Gastroesophageal sphincter (tissue), 4 donors: ENCODE measurements around the gene DEAF1. TPM values are rescaled to one million over a fixed set of nuclear protein-coding genes. Genes with fewer than 3 reads are reported as not detected.

Experiments
- ATAC-seq: fragments of 150-250 bp; one replicate; pipeline ENCODE4 v1.9.1; 2016; ENCODE audit warnings: mild to moderate bottlenecking, moderate library complexity
- H3K27ac ChIP-seq, 4 donors: fragments of 200-600 bp; sonication (generic) in 3 of 4; 1 replicate in 3 of 4; 2 replicates in 1 of 4; pipeline ENCODE4 v1.5.1; 2016 to 2019
- H3K27me3 ChIP-seq: fragments of 200-600 bp; sonication (generic); one replicate; pipeline ENCODE4 v1.5.1; 2019
- H3K36me3 ChIP-seq, 2 donors: fragments of 200-600 bp; sonication (generic); one replicate each; pipeline ENCODE4 v1.5.1; 2019; ENCODE audit warnings: control low read depth in 1 of 2
- H3K4me1 ChIP-seq, 3 donors: fragments of 200-600 bp; sonication (generic); 1 replicate in 2 of 3; 2 replicates in 1 of 3; pipeline ENCODE4 v1.5.1; 2016 to 2019; ENCODE audit warnings: control low read depth in 2 of 3
- H3K4me3 ChIP-seq, 2 donors: fragments of 200-600 bp; sonication (generic); one replicate each; pipeline ENCODE4 v1.5.1; 2019; ENCODE audit warnings: mild to moderate bottlenecking in 1 of 2, moderate library complexity in 1 of 2
- H3K9me3 ChIP-seq, 3 donors: fragments of 200-600 bp; sonication (generic); one replicate each; pipeline ENCODE4 v1.5.1; 2017 to 2019; ENCODE audit warnings: control low read depth in 2 of 3
- CTCF ChIP-seq, 4 experiments: fragments of 200-600 bp in 2 of 4; fragments of 450-650 bp in 2 of 4; sonication (generic) in 1 of 4; IDR thresholded peaks; one replicate each; pipeline ENCODE4 v1.5.1; 2017 to 2019; ENCODE audit warnings: antibody characterized with exemption in 4 of 4, mild to moderate bottlenecking in 2 of 4, moderate library complexity in 2 of 4
- EP300 ChIP-seq: sonication (generic); formaldehyde crosslinking; IDR thresholded peaks from one replicate; pipeline ENCODE4 v1.6.1; 2017; ENCODE audit warnings: antibody characterized with exemption, mild to moderate bottlenecking
- POLR2A ChIP-seq, 2 donors: fragments of 450-650 bp; IDR thresholded peaks; one replicate each; pipeline ENCODE4 v1.6.1; 2017; ENCODE audit warnings: antibody characterized with exemption in 2 of 2, mild to moderate bottlenecking in 2 of 2, moderate library complexity in 1 of 2
- POLR2AphosphoS5 ChIP-seq: sonication (generic); formaldehyde crosslinking; IDR thresholded peaks from one replicate; pipeline ENCODE4 v1.6.1; 2017; ENCODE audit warnings: antibody characterized with exemption
- WGBS, 2 donors: methylation state at CpG; one replicate each; pipeline ENCODE4 v1.1.5; 2018; ENCODE audit warnings: low coverage in 1 of 2; 5-methylcytosine and 5-hydroxymethylcytosine counted together
- total RNA-seq, 4 donors: library from RNA; depleted of rRNA; stranded (reverse); fragments of >200 nt; gene quantifications; one replicate each; pipeline ENCODE4 v1.1.0, GENCODE V29; 2016

Gene DEAF1
- total RNA-seq, 4 donors from 2014 or later, result 19.9 to 45.0 (median 35.0) TPM

GRCh38 chr11:733072-733471 lies 38.0 kb upstream of the DEAF1 start:
- WGBS, 2 donors, result 69% methylated on average over 11 of the region's 20 CpGs; no CpG with 5 or more reads in 1 of the 2 donors
- TF ChIP-seq POLR2AphosphoS5 (no peak), EP300 (no peak), CTCF (IDR thresholded peaks at IDR 0.05) (no peak), POLR2A (IDR thresholded peaks at IDR 0.05) (no peak)
- no peak for ATAC-seq
- Histone ChIP-seq H3K4me3 (no peak overlapping the region), H3K9me3 (no peaks in the 10 kb centered on the region), H3K27ac (no peak overlapping the region), H3K36me3 (no peaks in the 10 kb centered on the region), H3K4me1 (peaks cover 0 to 12% (median 11%) of the 10 kb centered on the region in 3 donors), H3K27me3 (peaks cover 58% of the 10 kb centered on the region)

GRCh38 chr11:729492-730074 lies 34.6 kb upstream of the DEAF1 start:
- 28% methylated on average over 2 of the region's 17 CpGs; no CpG with 5 or more reads in 1 of the 2 donors for WGBS, 2 donors
- Histone ChIP-seq H3K27me3 (peaks cover 93% of the 10 kb centered on the region), H3K27ac (peak overlapping the region in 2 of 4 donors; percentile 69 to 75), H3K4me1 (peaks cover 0 to 41% (median 33%) of the 10 kb centered on the region in 3 donors), H3K36me3 (no peaks in the 10 kb centered on the region), H3K4me3 (no peak overlapping the region), H3K9me3 (no peaks in the 10 kb centered on the region)
- TF ChIP-seq POLR2A (IDR thresholded peaks at IDR 0.05) (no peak), CTCF (IDR thresholded peaks at IDR 0.05) (no peak), EP300 (no peak), POLR2AphosphoS5 (no peak)
- no peak for ATAC-seq

GRCh38 chr11:728901-729491 lies 34.0 kb upstream of the DEAF1 start:
- WGBS, 2 donors, result no CpG with 5 or more reads among the region's 15 CpGs

GRCh38 chr11:727859-728748 lies 33.1 kb upstream of the DEAF1 start:
- Histone ChIP-seq H3K27me3 (peaks cover 93% of the 10 kb centered on the region), H3K4me3 (no peak overlapping the region), H3K36me3 (no peaks in the 10 kb centered on the region), H3K27ac (peak overlapping the region in 3 of 4 donors; percentile 48 to 75 (median 69)), H3K9me3 (no peaks in the 10 kb centered on the region), H3K4me1 (peaks cover 0 to 47% (median 33%) of the 10 kb centered on the region in 3 donors)
- no CpG with 5 or more reads among the region's 31 CpGs for WGBS, 2 donors
- TF ChIP-seq POLR2AphosphoS5, result peak; percentile 22
- TF ChIP-seq POLR2A (IDR thresholded peaks at IDR 0.05), result no peak
- no peak for TF ChIP-seq EP300
- TF ChIP-seq CTCF (IDR thresholded peaks at IDR 0.05), result peak in 3 of 4 experiments; percentile 96 to 100 (median 98)
- ATAC-seq, result peak; percentile 90

More at GRCh38 chr11:728901-729491, 34.0 kb upstream of the DEAF1 start:
- Histone ChIP-seq H3K9me3 (no peaks in the 10 kb centered on the region), H3K4me3 (no peak overlapping the region), H3K27me3 (peaks cover 93% of the 10 kb centered on the region), H3K27ac (peak overlapping the region in 2 of 4 donors; percentile 69 to 75), H3K36me3 (no peaks in the 10 kb centered on the region), H3K4me1 (peaks cover 0 to 41% (median 33%) of the 10 kb centered on the region in 3 donors)
- TF ChIP-seq POLR2AphosphoS5, result no peak
- no peak for TF ChIP-seq EP300
- no peak for TF ChIP-seq POLR2A (IDR thresholded peaks at IDR 0.05)
- TF ChIP-seq CTCF (IDR thresholded peaks at IDR 0.05), result no peak
- no peak for ATAC-seq
